HEK293 (cell line): ENCODE results near the gene SOX2.
A peak's percentile ranks its signal among the peaks of the same experiment; 100 is the strongest.

Source experiments
- CTCF ChIA-PET: fragments of 350-600 bp; formaldehyde crosslinking; extraction: SDS; loops from one replicate; lab custom pipeline; 2021; ENCODE audit warnings: antibody characterized with exemption; lab: Yijun Ruan, JAX
- POLR2A ChIA-PET: fragments of 300-600 bp; formaldehyde crosslinking; extraction: SDS; loops from one replicate; lab custom pipeline; 2020; ENCODE audit warnings: antibody characterized with exemption, inconsistent platforms; lab: Yijun Ruan, JAX
- H3K27ac ChIP-seq: fragments of 200-500 bp; sonication (Bioruptor generic); 2 replicates; pipeline ENCODE4 v1.5.1; 2014; ENCODE audit warnings: low read depth, low read length, control low read depth, inconsistent platforms; ENCODE audit errors: extremely low read depth
- H3K36me3 ChIP-seq, 2 experiments: fragments of 200-500 bp in 1 of 2; sonication (Bioruptor generic) in 1 of 2; 1 replicate in 1 of 2; 2 replicates in 1 of 2; pipeline ENCODE4 v1.5.1; 2014 to 2017; ENCODE audit warnings: inconsistent platforms in 2 of 2, low read length in 2 of 2; ENCODE audit not compliant: control insufficient read depth in 2 of 2, insufficient read depth in 1 of 2
- H3K4me1 ChIP-seq: fragments of 200-500 bp; sonication (Bioruptor generic); 2 replicates; pipeline ENCODE4 v1.5.1; 2014; ENCODE audit warnings: mild to moderate bottlenecking, low read length, inconsistent platforms; ENCODE audit not compliant: control insufficient read depth, insufficient read depth
- H3K4me3 ChIP-seq: 2 replicates; pipeline ENCODE4 v1.5.1; 2011; ENCODE audit warnings: low read depth, mild to moderate bottlenecking, control low read depth, low read length, moderate library complexity
- H3K9me3 ChIP-seq: fragments of 200-500 bp; sonication (Bioruptor generic); 2 replicates; pipeline ENCODE4 v1.5.1; 2014; ENCODE audit warnings: low read depth, low read length, inconsistent platforms; ENCODE audit not compliant: control insufficient read depth, insufficient read depth
- ATF2 ChIP-seq: fragments of 450-650 bp; formaldehyde crosslinking; IDR thresholded peaks from 2 replicates; pipeline ENCODE4 v1.5.1; 2016; ENCODE audit warnings: missing biosample characterization, missing genetic modification characterization, low read depth
- BCL6B ChIP-seq: fragments of 450-650 bp; formaldehyde crosslinking; IDR thresholded peaks from 2 replicates; pipeline ENCODE4 v1.5.1; 2017; ENCODE audit warnings: missing biosample characterization, missing genetic modification characterization
- GLIS2 ChIP-seq: fragments of 450-650 bp; formaldehyde crosslinking; IDR thresholded peaks from 2 replicates; pipeline ENCODE4 v1.5.1; 2016; ENCODE audit warnings: missing biosample characterization, missing genetic modification characterization
- PRDM6 ChIP-seq: fragments of 450-650 bp; formaldehyde crosslinking; IDR thresholded peaks from 2 replicates; pipeline ENCODE4 v1.5.1; 2017; ENCODE audit warnings: missing biosample characterization, missing genetic modification characterization
- TCF7L2 ChIP-seq: IDR thresholded peaks from 2 replicates; pipeline ENCODE4 v1.6.1; 2011; ENCODE audit warnings: low read depth, mild to moderate bottlenecking, inconsistent platforms, low read length, moderate library complexity, borderline replicate concordance
- YY2 ChIP-seq: fragments of 450-650 bp; formaldehyde crosslinking; IDR thresholded peaks from 2 replicates; pipeline ENCODE4 v1.5.1; 2016; ENCODE audit warnings: missing biosample characterization, missing genetic modification characterization
- ZBTB10 ChIP-seq: fragments of 450-650 bp; formaldehyde crosslinking; IDR thresholded peaks from 2 replicates; pipeline ENCODE4 v1.5.1; 2016; ENCODE audit warnings: missing biosample characterization, missing genetic modification characterization
- ZBTB17 ChIP-seq: fragments of 450-650 bp; formaldehyde crosslinking; IDR thresholded peaks from 2 replicates; pipeline ENCODE4 v1.5.1; 2016; ENCODE audit warnings: missing biosample characterization, missing genetic modification characterization
- ZBTB20 ChIP-seq: fragments of 450-650 bp; formaldehyde crosslinking; IDR thresholded peaks from 2 replicates; pipeline ENCODE4 v1.5.1; 2016; ENCODE audit warnings: missing biosample characterization, missing genetic modification characterization
- ZBTB26 ChIP-seq: fragments of 450-650 bp; formaldehyde crosslinking; optimal IDR thresholded peaks from 2 replicates; pipeline ENCODE3; 2016; ENCODE audit warnings: missing biosample characterization, mild to moderate bottlenecking, missing genetic modification characterization
- ZFP3 ChIP-seq: fragments of 450-650 bp; formaldehyde crosslinking; IDR thresholded peaks from 2 replicates; pipeline ENCODE4 v1.5.1; 2016; ENCODE audit warnings: low read depth, missing biosample characterization, missing genetic modification characterization
- ZNF140 ChIP-seq: fragments of 450-650 bp; formaldehyde crosslinking; IDR thresholded peaks from 2 replicates; pipeline ENCODE4 v1.5.1; 2016; ENCODE audit warnings: missing biosample characterization, missing genetic modification characterization
- ZNF148 ChIP-seq: fragments of 450-650 bp; formaldehyde crosslinking; IDR thresholded peaks from 2 replicates; pipeline ENCODE4 v1.5.0; 2017; ENCODE audit warnings: missing biosample characterization, missing genetic modification characterization, borderline replicate concordance
- ZNF221 ChIP-seq: fragments of 450-650 bp; formaldehyde crosslinking; IDR thresholded peaks from 2 replicates; pipeline ENCODE4 v1.5.1; 2017; ENCODE audit warnings: missing biosample characterization, missing genetic modification characterization, borderline replicate concordance
- ZNF335 ChIP-seq: fragments of 450-650 bp; formaldehyde crosslinking; conservative IDR thresholded peaks from 2 replicates; pipeline ENCODE4 v1.5.1; 2016; ENCODE audit warnings: missing biosample characterization, missing genetic modification characterization
- ZNF473 ChIP-seq: fragments of 450-650 bp; formaldehyde crosslinking; IDR thresholded peaks from 2 replicates; pipeline ENCODE4 v1.5.1; 2017; ENCODE audit warnings: missing biosample characterization, missing genetic modification characterization
- ZNF639 ChIP-seq: fragments of 450-650 bp; formaldehyde crosslinking; IDR thresholded peaks from 2 replicates; pipeline ENCODE4 v1.5.1; 2016; ENCODE audit warnings: missing biosample characterization, missing genetic modification characterization
- ZNF704 ChIP-seq: fragments of 450-650 bp; formaldehyde crosslinking; IDR thresholded peaks from 2 replicates; pipeline ENCODE4 v1.5.1; 2016; ENCODE audit warnings: missing biosample characterization, missing genetic modification characterization
- ZNF837 ChIP-seq: fragments of 450-650 bp; formaldehyde crosslinking; IDR thresholded peaks from 2 replicates; pipeline ENCODE4 v1.5.1; 2016; ENCODE audit warnings: missing biosample characterization, missing genetic modification characterization

SOX2 gene

GRCh38 chr3:181752202-181752671 is 40.5 kb downstream of the SOX2 start (continued):
- TF ChIP-seq ZNF148 (tag by site-specific recombination), result no peak
- TF ChIP-seq PRDM6, result peak; percentile 82
- TF ChIP-seq, all 188 proteins: peak for 17

GRCh38 chr3:181753391-181753790 is 41.7 kb downstream of the SOX2 start:
- Histone ChIP-seq H3K9me3 (no peaks in the 10 kb centered on the region), H3K27ac (no peak overlapping the region), H3K4me3 (no peak overlapping the region), H3K4me1 (peaks cover 19% of the 10 kb centered on the region), H3K36me3 (no peaks in the 10 kb centered on the region)
- ChIA-PET POLR2A (no interaction called here), CTCF (interaction anchor here (0.5 kb wide), 1 partner anchor 51 kb away, joined by 4 read pairs; no protein-coding TSS in a partner anchor)
- TF ChIP-seq ZNF639 (tag by site-specific recombination) (no peak), ZNF221 (tag by site-specific recombination) (no peak), YY2 (tag by site-specific recombination) (no peak), ZNF704 (no peak), ZBTB26 (tag by site-specific recombination) (no peak)

GRCh38 chr3:181755959-181756358 is 44.2 kb downstream of the SOX2 start:
- CTCF ChIA-PET, result interaction anchor here (0.5 kb wide), 1 partner anchor 408 kb away, joined by 3 read pairs; no protein-coding TSS in a partner anchor
- peak overlapping the region; percentile 47; the same call in 1 of the 2 replicates for H3K27ac ChIP-seq
- H3K4me3 ChIP-seq, result no peak overlapping the region
- peaks cover 19% of the 10 kb centered on the region for H3K4me1 ChIP-seq
- no peaks in the 10 kb centered on the region for H3K9me3 ChIP-seq
- no peaks in the 10 kb centered on the region for H3K36me3 ChIP-seq
- POLR2A ChIA-PET, result no interaction called here
- no peak for TF ChIP-seq ZNF335 (tag by site-specific recombination)
- peak; percentile 46; the same call in 1 of the 2 replicates for TF ChIP-seq ATF2 (tag by site-specific recombination)
- TF ChIP-seq TCF7L2, result no peak
- TF ChIP-seq GLIS2 (tag by site-specific recombination), result no peak
- no peak for TF ChIP-seq ZBTB17 (tag by site-specific recombination)
- 0 out of 2 replicates have a peak, but pooled peaks have one; percentile 34 for TF ChIP-seq ZBTB20 (tag by site-specific recombination)
- no peak for TF ChIP-seq ZFP3 (tag by site-specific recombination)
- TF ChIP-seq ZNF473 (tag by site-specific recombination), result no peak
- TF ChIP-seq ZNF140, result peak; percentile 56
- peak; percentile 46; the same call in 1 of the 2 replicates for TF ChIP-seq BCL6B (tag by site-specific recombination)
- TF ChIP-seq ZBTB10 (tag by site-specific recombination), result no peak
- no peak for TF ChIP-seq ZNF837 (tag by site-specific recombination)
